Thyroid gland (tissue), 4 donors: ENCODE results near the gene MAP3K1. TPM values are rescaled to one million over a fixed set of nuclear protein-coding genes. Genes with fewer than 3 reads are reported as not detected.

Experiments used
- DNase-seq, 2 donors: peaks; one replicate each; pipeline ENCODE4 v3.0.0-alpha.2; 2019
- H3K27ac ChIP-seq, 3 donors: fragments of 200-600 bp; sonication (generic); 1 replicate in 2 of 3; 2 replicates in 1 of 3; pipeline ENCODE4 v1.5.1; 2016 to 2019; ENCODE audit warnings: mild to moderate bottlenecking in 1 of 3, moderate library complexity in 1 of 3
- H3K27me3 ChIP-seq: fragments of 200-600 bp; sonication (generic); one replicate; pipeline ENCODE4 v1.5.1; 2019
- H3K36me3 ChIP-seq, 2 donors: fragments of 200-600 bp; sonication (generic); one replicate each; pipeline ENCODE4 v1.5.1; 2016 to 2019
- H3K4me1 ChIP-seq, 2 donors: fragments of 200-600 bp; sonication (generic); one replicate each; pipeline ENCODE4 v1.5.1; 2017 to 2019
- H3K4me3 ChIP-seq, 3 donors: fragments of 200-600 bp; sonication (generic); replicated peaks in 1 of 3; 1 replicate in 2 of 3; 2 replicates in 1 of 3; pipeline ENCODE4 v1.5.1; 2016; ENCODE audit warnings: mild to moderate bottlenecking in 1 of 3
- H3K9me3 ChIP-seq: fragments of 200-600 bp; sonication (generic); one replicate; pipeline ENCODE4 v1.5.1; 2017
- POLR2A ChIP-seq, 2 donors: fragments of 450-650 bp; IDR thresholded peaks; one replicate each; pipeline ENCODE4 v1.6.1; 2017; ENCODE audit warnings: antibody characterized with exemption in 2 of 2, mild to moderate bottlenecking in 2 of 2, moderate library complexity in 1 of 2
- WGBS, 2 donors: methylation state at CpG; one replicate each; pipeline ENCODE4 v1.1.5; 2017; 5-methylcytosine and 5-hydroxymethylcytosine counted together
- intact Hi-C: fragments of 100-400 bp; cut with DNase I; formaldehyde crosslinking; loops from one replicate; pipeline ENCODE4 v1.15.1; 2023
- total RNA-seq, 4 donors: library from RNA; depleted of rRNA; stranded (reverse); fragments of >200 nt; gene quantifications; one replicate each; pipeline ENCODE4 v1.2.3, GENCODE V29; 2016
- TF ChIP-seq, protein P1 (sequence below), 6 experiments: fragments of 200-600 bp in 3 of 6; fragments of 450-650 bp in 3 of 6; sonication (generic) in 3 of 6; IDR thresholded peaks; one replicate each; pipeline ENCODE4 v1.5.1; 2016 to 2019; ENCODE audit warnings: antibody characterized with exemption in 6 of 6, mild to moderate bottlenecking in 2 of 6, inconsistent platforms in 1 of 6, moderate library complexity in 1 of 6

The MAP3K1 gene
- total RNA-seq, 4 donors from 2014 or later, result 56.9 to 113 (median 66.4) TPM

DNA sequence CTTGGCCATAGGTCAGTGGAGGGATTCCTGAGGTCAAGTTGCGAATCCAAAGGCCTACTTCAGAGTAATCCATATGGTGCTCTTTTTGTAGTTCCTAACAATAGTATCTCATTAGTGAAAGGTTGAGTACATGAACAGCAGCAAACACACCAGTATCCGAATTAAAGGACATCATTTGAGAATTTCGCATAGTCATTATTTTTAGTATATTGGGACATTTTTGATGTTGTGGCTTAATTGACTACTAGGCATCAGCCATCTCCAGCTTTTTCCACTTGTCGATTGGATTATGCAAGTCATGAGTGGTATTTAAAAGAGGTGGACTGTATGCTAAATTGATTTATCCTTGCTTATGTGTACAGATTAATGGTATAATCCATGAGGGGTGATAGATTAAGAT lies 23.7 kb downstream of the MAP3K1 start:
- H3K4me1 ChIP-seq, result peaks cover 30 to 71% of the 10 kb centered on the region in 2 donors
- H3K27ac ChIP-seq, result peak overlapping the region; percentile 17 to 71 (median 60)
- no peaks in the 10 kb centered on the region for H3K36me3 ChIP-seq
- no peak for DNase-seq
- H3K27me3 ChIP-seq, result no peaks in the 10 kb centered on the region
- WGBS, 2 donors, result 83% methylated on average over 4 of the region's 4 CpGs
- H3K4me3 ChIP-seq, result no peak overlapping the region
- TF ChIP-seq, protein P1, sequence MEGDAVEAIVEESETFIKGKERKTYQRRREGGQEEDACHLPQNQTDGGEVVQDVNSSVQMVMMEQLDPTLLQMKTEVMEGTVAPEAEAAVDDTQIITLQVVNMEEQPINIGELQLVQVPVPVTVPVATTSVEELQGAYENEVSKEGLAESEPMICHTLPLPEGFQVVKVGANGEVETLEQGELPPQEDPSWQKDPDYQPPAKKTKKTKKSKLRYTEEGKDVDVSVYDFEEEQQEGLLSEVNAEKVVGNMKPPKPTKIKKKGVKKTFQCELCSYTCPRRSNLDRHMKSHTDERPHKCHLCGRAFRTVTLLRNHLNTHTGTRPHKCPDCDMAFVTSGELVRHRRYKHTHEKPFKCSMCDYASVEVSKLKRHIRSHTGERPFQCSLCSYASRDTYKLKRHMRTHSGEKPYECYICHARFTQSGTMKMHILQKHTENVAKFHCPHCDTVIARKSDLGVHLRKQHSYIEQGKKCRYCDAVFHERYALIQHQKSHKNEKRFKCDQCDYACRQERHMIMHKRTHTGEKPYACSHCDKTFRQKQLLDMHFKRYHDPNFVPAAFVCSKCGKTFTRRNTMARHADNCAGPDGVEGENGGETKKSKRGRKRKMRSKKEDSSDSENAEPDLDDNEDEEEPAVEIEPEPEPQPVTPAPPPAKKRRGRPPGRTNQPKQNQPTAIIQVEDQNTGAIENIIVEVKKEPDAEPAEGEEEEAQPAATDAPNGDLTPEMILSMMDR (IDR thresholded peaks at IDR 0.05), result no peak
- no peak for TF ChIP-seq POLR2A (IDR thresholded peaks at IDR 0.05)
- intact Hi-C loops, result loop anchor here (5.0 kb wide), 1 partner anchor 567 kb away; no protein-coding TSS in a partner anchor
- H3K9me3 ChIP-seq, result no peaks in the 10 kb centered on the region

DNA sequence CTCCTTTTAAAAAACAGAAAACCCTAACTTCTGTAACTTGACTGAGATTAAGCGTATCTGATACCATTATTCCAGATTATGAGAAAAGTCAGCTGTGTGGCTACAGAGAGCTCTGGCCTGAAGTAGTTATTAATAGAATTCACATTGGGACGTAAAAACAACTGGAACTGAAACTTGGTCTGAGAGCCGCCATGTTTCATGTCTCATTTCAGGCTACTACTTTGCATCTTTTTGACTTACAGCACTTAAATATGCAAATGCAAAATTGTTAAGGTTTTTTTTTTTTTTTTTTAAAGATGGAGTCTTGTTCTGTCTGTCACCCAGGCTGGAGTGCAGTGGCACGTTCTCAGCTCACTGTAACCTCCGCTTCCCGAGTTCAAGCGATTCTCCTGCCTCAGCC lies 25.2 kb downstream of the MAP3K1 start:
- 90 to 93% methylated on average over 7 of the region's 7 CpGs for WGBS, 2 donors
- intact Hi-C loops, result no loop called here
- no peak overlapping the region for H3K4me3 ChIP-seq
- DNase-seq, result no peak
- H3K27me3 ChIP-seq, result no peaks in the 10 kb centered on the region
- TF ChIP-seq POLR2A (IDR thresholded peaks at IDR 0.05), result no peak
- TF ChIP-seq, protein P1 (IDR thresholded peaks at IDR 0.05), result no peak
- no peaks in the 10 kb centered on the region for H3K36me3 ChIP-seq
- H3K9me3 ChIP-seq, result no peaks in the 10 kb centered on the region
- H3K27ac ChIP-seq, result peak overlapping the region in 1 of 3 donors; percentile 18
- peaks cover 41 to 75% of the 10 kb centered on the region in 2 donors for H3K4me1 ChIP-seq

DNA sequence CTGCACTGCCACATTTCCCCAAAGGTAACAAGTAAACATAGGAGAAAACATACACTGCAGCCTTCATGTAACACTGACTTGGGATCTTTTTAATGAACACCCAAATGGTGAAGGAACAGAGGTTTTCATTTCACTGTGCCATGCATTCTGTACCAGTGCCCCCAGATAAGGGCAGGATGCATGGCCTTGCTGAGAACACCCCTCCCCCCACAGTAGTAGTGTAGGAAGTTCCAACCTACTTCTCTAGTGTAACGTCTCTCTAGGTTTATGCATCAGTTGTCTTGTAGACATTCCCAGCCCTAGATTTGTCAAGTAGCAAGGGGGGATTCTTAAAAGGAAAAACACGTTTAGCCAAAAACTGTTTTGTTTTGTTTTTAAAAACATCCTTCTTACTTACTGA lies 29.9 kb downstream of the MAP3K1 start:
- no peak for DNase-seq
- peaks cover 57 to 69% of the 10 kb centered on the region in 2 donors for H3K4me1 ChIP-seq
- intact Hi-C loops, result no loop called here
- 12 to 20% methylated on average over 2 of the region's 2 CpGs for WGBS, 2 donors
- H3K4me3 ChIP-seq, result no peak overlapping the region
- no peaks in the 10 kb centered on the region for H3K36me3 ChIP-seq
- TF ChIP-seq, protein P1 (IDR thresholded peaks at IDR 0.05), result no peak
- TF ChIP-seq POLR2A (IDR thresholded peaks at IDR 0.05), result no peak
- no peaks in the 10 kb centered on the region for H3K9me3 ChIP-seq
- peak overlapping the region; percentile 2 to 60 (median 21) for H3K27ac ChIP-seq
- H3K27me3 ChIP-seq, result no peaks in the 10 kb centered on the region

DNA sequence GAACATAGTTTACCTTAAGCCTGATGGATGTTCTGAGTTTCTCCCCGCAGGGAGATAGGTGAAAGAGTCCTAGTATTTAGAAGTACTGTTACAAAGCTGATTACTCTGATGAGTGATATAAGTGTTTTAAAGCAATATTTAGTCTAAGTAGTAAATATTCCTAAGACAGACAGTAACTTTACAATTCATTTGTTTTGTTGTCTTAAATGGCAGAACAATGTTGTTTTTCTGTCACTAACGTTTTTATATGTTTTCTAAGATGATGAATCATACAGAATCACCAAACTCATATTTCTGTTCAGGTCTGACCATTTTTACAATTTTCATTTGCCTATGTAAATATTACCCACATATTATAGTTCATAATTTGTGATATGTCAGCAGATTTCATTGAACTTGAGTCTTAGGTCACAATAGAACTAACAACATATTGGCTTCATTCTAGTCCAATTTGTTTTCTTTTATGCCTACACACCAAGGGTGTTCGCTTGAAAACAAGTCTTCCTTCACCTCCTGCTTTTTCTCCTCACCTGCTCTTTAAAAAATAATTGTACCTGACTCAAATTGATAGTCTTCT lies 30.6 kb downstream of the MAP3K1 start:
- intact Hi-C loops, result no loop called here
- DNase-seq, result no peak

DNA sequence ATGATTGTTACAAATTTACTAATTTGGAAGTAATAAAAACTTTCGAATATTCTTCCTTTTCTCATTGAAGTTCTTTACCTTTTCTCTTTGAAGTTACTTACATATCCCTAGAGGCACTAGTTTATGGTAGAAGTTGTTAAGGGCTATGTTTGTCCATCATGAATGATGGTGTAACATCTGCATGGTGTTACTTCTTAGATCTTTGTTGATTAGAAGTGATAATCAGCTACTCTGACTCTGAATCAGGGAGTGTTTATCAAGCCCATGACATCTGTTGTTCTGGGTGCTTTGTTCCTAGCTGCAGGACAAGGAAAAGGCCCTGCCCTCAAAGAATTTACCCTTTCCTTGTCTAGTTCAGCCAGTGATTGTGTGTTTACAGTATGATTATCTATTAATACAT lies 32.9 kb downstream of the MAP3K1 start:
- Histone ChIP-seq H3K27ac (no peak overlapping the region), H3K4me1 (peaks cover 72 to 81% of the 10 kb centered on the region in 2 donors)
- no peak for TF ChIP-seq POLR2A (IDR thresholded peaks at IDR 0.05)

More for the DNA sequence above, 30.6 kb downstream of the MAP3K1 start:
- H3K27ac ChIP-seq, result peak overlapping the region; percentile 2 to 60 (median 21)
- 31 to 51% methylated on average over 3 of the region's 3 CpGs for WGBS, 2 donors
- no peak overlapping the region for H3K4me3 ChIP-seq
- no peaks in the 10 kb centered on the region for H3K27me3 ChIP-seq
- peaks cover 64 to 71% of the 10 kb centered on the region in 2 donors for H3K4me1 ChIP-seq
- no peaks in the 10 kb centered on the region for H3K36me3 ChIP-seq
- H3K9me3 ChIP-seq, result no peaks in the 10 kb centered on the region
- TF ChIP-seq, protein P1 (IDR thresholded peaks at IDR 0.05), result no peak
- TF ChIP-seq POLR2A (IDR thresholded peaks at IDR 0.05), result no peak

More for the DNA sequence above, 32.9 kb downstream of the MAP3K1 start:
- H3K27me3 ChIP-seq, result no peaks in the 10 kb centered on the region
- WGBS, 2 donors, result 75 to 78% methylated on average over 1 of the region's 1 CpG
- no peaks in the 10 kb centered on the region for H3K36me3 ChIP-seq
- no peaks in the 10 kb centered on the region for H3K9me3 ChIP-seq
- intact Hi-C loops, result no loop called here
- no peak for DNase-seq
- H3K4me3 ChIP-seq, result no peak overlapping the region
